SK-N-SH (cell line): Measurements from ENCODE around the gene PIGW. TPM values are rescaled to one million over a fixed set of nuclear protein-coding genes. Genes with fewer than 3 reads are reported as not detected.

ENCODE experiments used
- CTCF ChIA-PET: fragments of 300-600, 350-600 bp; formaldehyde crosslinking; extraction: SDS; loops from one replicate; lab custom pipeline; 2021; lab: Yijun Ruan, JAX
- POLR2A ChIA-PET: fragments of 350-600 bp; sonication (Branson Sonifier 250); formaldehyde crosslinking; extraction: SDS; loops from one replicate; lab custom pipeline; 2020; ENCODE audit warnings: antibody characterized with exemption, inconsistent platforms; lab: Yijun Ruan, JAX
- DNase-seq: peaks from one replicate; pipeline ENCODE4 v3.0.0; 2012
- H2AFZ ChIP-seq: fragments of 200-600 bp; sonication (generic); 2 replicates; pipeline ENCODE4 v1.8.1; 2016; ENCODE audit warnings: antibody characterized with exemption, mild to moderate bottlenecking, low read depth
- H3F3A ChIP-seq: fragments of 200-600 bp; sonication (generic); replicated peaks from 2 replicates; pipeline ENCODE3; 2016; ENCODE audit warnings: antibody characterized with exemption, mild to moderate bottlenecking; ENCODE audit not compliant: insufficient read depth
- H3K27ac ChIP-seq, 2 experiments: fragments of 200-500 bp in 1 of 2; fragments of 200-600 bp in 1 of 2; sonication (Bioruptor generic) in 1 of 2; sonication (generic), shearing (Covaris generic) in 1 of 2; 2 replicates each; pipeline versions ENCODE4 v1.5.1 to v1.6.1; 2014 to 2016; ENCODE audit warnings: low read depth in 2 of 2, inconsistent platforms in 1 of 2, low read length in 1 of 2, mild to moderate bottlenecking in 1 of 2, mixed read lengths in 1 of 2
- H3K27me3 ChIP-seq: fragments of 200-600 bp; sonication (generic), shearing (Covaris generic); 2 replicates; pipeline ENCODE4 v1.6.1; 2016; ENCODE audit warnings: mixed run types; ENCODE audit not compliant: insufficient read depth
- H3K36me3 ChIP-seq, 2 experiments: fragments of 200-500 bp in 1 of 2; fragments of 200-600 bp in 1 of 2; sonication (Bioruptor generic) in 1 of 2; sonication (generic) in 1 of 2; replicated peaks in 1 of 2; 2 replicates each; pipeline versions ENCODE3 to v1.5.1; 2014 to 2016; ENCODE audit warnings: low read length in 1 of 2, mild to moderate bottlenecking in 1 of 2; ENCODE audit not compliant: insufficient read depth in 2 of 2, control insufficient read depth in 1 of 2
- H3K4me1 ChIP-seq, 2 experiments: fragments of 200-500 bp in 1 of 2; fragments of 200-600 bp in 1 of 2; sonication (Bioruptor generic) in 1 of 2; sonication (generic), shearing (Covaris generic) in 1 of 2; 2 replicates each; pipeline versions ENCODE4 v1.5.1 to v1.6.1; 2014 to 2016; ENCODE audit warnings: low read depth in 1 of 2, low read length in 1 of 2, mixed run types in 1 of 2; ENCODE audit not compliant: insufficient read depth in 2 of 2, control insufficient read depth in 1 of 2
- H3K4me2 ChIP-seq: fragments of 200-600 bp; sonication (generic), shearing (Covaris generic); 2 replicates; pipeline ENCODE4 v1.6.1; 2017; ENCODE audit warnings: mixed run types
- H3K4me3 ChIP-seq, 2 experiments: fragments of 200-500 bp in 1 of 2; fragments of 200-600 bp in 1 of 2; sonication (Bioruptor generic) in 1 of 2; sonication (generic), shearing (Covaris generic) in 1 of 2; 2 replicates each; pipeline versions ENCODE4 v1.5.1 to v1.8.1; 2014 to 2016; ENCODE audit warnings: low read depth in 2 of 2, inconsistent platforms in 1 of 2, low read length in 1 of 2, mild to moderate bottlenecking in 1 of 2, mixed read lengths in 1 of 2, moderate library complexity in 1 of 2
- H3K79me2 ChIP-seq: fragments of 200-600 bp; sonication (generic); 2 replicates; pipeline ENCODE4 v1.8.1; 2017; ENCODE audit warnings: mild to moderate bottlenecking; ENCODE audit not compliant: insufficient read depth
- H3K9ac ChIP-seq: fragments of 200-600 bp; sonication (generic); 2 replicates; pipeline ENCODE4 v1.6.1; 2017; ENCODE audit warnings: mixed run types
- H3K9me2 ChIP-seq: fragments of 200-600 bp; sonication (generic); 2 replicates; pipeline ENCODE4 v1.6.1; 2017; ENCODE audit warnings: mixed run types
- H3K9me3 ChIP-seq: fragments of 200-600 bp; sonication (generic); 2 replicates; pipeline ENCODE4 v1.6.1; 2017; ENCODE audit warnings: mixed run types, mild to moderate bottlenecking, moderate library complexity
- H4K20me1 ChIP-seq: fragments of 200-600 bp; sonication (generic); 2 replicates; pipeline ENCODE4 v1.6.1; 2017; ENCODE audit warnings: mild to moderate bottlenecking, mixed run types; ENCODE audit not compliant: insufficient read depth
- CHD2 ChIP-seq: fragments of 150-350 bp; IDR thresholded peaks from 2 replicates; pipeline ENCODE4 v1.6.1; 2018; ENCODE audit warnings: low read length; ENCODE audit not compliant: partially characterized antibody
- GABPA ChIP-seq: IDR thresholded peaks from 2 replicates; pipeline ENCODE4 v1.4.0; 2012; ENCODE audit warnings: low read depth, mild to moderate bottlenecking
- GATA2 ChIP-seq: sonication (generic); formaldehyde crosslinking; IDR thresholded peaks from 2 replicates; pipeline ENCODE4 v1.5.0; 2020; ENCODE audit warnings: mild to moderate bottlenecking, missing genetic modification reagents
- MEF2A ChIP-seq: IDR thresholded peaks from 2 replicates; pipeline ENCODE4 v1.4.0; 2012; ENCODE audit warnings: low read depth, borderline replicate concordance
- MXI1 ChIP-seq: IDR thresholded peaks from 2 replicates; pipeline ENCODE4 v1.6.1; 2012; ENCODE audit warnings: mild to moderate bottlenecking, low read depth, low read length, improper control_type of control experiment
- NFIC ChIP-seq: IDR thresholded peaks from 2 replicates; pipeline ENCODE4 v1.4.0; 2012; ENCODE audit warnings: borderline replicate concordance
- NRF1 ChIP-seq: IDR thresholded peaks from 2 replicates; pipeline ENCODE4 v1.6.1; 2012; ENCODE audit warnings: low read depth, mild to moderate bottlenecking, low read length
- RAD21 ChIP-seq: IDR thresholded peaks from 2 replicates; pipeline ENCODE4 v1.6.1; 2012; ENCODE audit warnings: mild to moderate bottlenecking, low read length
- RFX5 ChIP-seq: IDR thresholded peaks from 2 replicates; pipeline ENCODE4 v1.6.1; 2012; ENCODE audit warnings: mild to moderate bottlenecking, improper control_type of control experiment, low read length
- SIN3A ChIP-seq: IDR thresholded peaks from 2 replicates; pipeline ENCODE4 v1.6.1; 2012; ENCODE audit warnings: low read depth, mild to moderate bottlenecking, low read length, moderate library complexity, borderline replicate concordance
- TEAD4 ChIP-seq: IDR thresholded peaks from 2 replicates; pipeline ENCODE4 v1.4.0; 2012; ENCODE audit warnings: mild to moderate bottlenecking, borderline replicate concordance; ENCODE audit not compliant: insufficient read depth
- YY1 ChIP-seq: IDR thresholded peaks from 2 replicates; pipeline ENCODE4 v1.4.0; 2012; ENCODE audit warnings: low read depth, mild to moderate bottlenecking
- WGBS: methylation state at CpG from one replicate; pipeline ENCODE4 v1.1.6; 2017; ENCODE audit warnings: low lambda C conversion rate; 5-methylcytosine and 5-hydroxymethylcytosine counted together
- polyA plus RNA-seq, 3 experiments: library from polyadenylated mRNA; depleted of rRNA; stranded (reverse); fragments of >200 nt; gene quantifications; 2 replicates each; pipeline ENCODE4 v1.2.3, GENCODE V29; 2012
- TF ChIP-seq, protein P1 (sequence below): IDR thresholded peaks from 2 replicates; pipeline ENCODE4 v1.4.0; 2012; ENCODE audit warnings: low read depth, borderline replicate concordance
- TF ChIP-seq, protein P2 (sequence below): IDR thresholded peaks from 2 replicates; pipeline ENCODE4 v1.4.0; 2012; ENCODE audit warnings: low read depth, borderline replicate concordance
- TF ChIP-seq, protein P3 (sequence below): fragments of 200-600 bp; sonication (generic); IDR thresholded peaks from 2 replicates; pipeline ENCODE4 v1.6.1; 2017; ENCODE audit warnings: antibody characterized with exemption, mild to moderate bottlenecking, moderate library complexity

Gene PIGW
- polyA plus RNA-seq, 1 of the 3 experiments (the other 2 are of a cell fraction): 10.1 TPM

DNA sequence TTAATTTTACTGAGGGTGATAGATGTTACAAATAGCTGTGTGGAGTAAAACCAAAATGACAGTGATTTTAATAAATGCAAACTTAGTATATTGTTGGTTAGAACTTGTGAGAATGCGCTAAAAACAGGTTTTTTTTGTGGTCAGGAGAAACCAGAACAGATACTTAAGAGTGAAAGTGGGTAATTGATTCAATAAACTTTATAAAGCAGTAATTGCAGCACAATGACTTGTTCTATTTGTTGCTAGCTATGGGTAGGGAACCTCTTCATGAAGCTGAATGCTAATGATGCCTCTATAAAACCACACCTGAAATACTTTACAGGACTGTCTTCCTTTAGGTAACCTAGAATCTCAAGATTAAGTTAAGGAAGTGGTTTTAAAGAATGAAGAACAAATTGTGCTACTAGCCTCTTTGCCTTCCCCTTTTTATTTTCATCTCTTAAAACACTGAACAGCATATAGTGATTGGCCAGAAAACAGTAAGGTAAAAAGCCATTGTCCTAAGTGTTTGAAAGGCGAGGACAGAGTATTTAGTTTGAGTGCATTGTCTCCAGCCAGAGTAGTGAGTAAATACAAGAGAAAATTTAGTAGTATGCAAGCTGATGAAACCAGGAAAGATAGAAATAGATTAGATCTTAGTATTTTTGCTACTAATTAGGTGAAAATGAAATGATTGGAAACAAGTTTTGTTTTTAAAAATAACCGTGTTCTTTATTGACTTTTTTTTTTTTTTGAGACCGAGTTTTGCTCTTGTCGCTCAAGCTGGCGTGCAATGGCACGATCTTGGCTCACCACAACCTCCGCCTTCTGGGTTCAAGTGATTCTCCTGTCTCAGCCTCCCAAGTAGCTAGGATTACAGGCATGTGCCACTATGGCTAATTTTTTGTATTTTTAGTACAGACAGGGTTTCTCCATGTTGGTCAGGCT lies 16.0 kb downstream of the PIGW start:
- Histone ChIP-seq H3K27ac (0 out of 4 replicates have a peak overlapping the region, but pooled peaks of 1 of the 2 experiments have one; percentile 7), H3K4me3 (no peak overlapping the region), H3K4me1 (peaks cover 4 to 9% of the 10 kb centered on the region in 2 experiments; a peak in 2 of 4 replicates), H3K9ac (no peak overlapping the region), H3K27me3 (no peaks in the 10 kb centered on the region), H2AFZ (no peak overlapping the region), H3K9me3 (no peaks in the 10 kb centered on the region), H3F3A (peaks cover 17% of the 10 kb centered on the region), H3K36me3 (peaks cover 17 to 47% of the 10 kb centered on the region in 2 experiments), H4K20me1 (peaks cover 97% of the 10 kb centered on the region), H3K4me2 (no peak overlapping the region), H3K9me2 (no peaks in the 10 kb centered on the region), H3K79me2 (peaks cover 100% of the 10 kb centered on the region)
- CTCF ChIA-PET: interaction anchor here (0.6 kb wide), 1 partner anchor 147 kb away, joined by 3 read pairs; no protein-coding TSS in a partner anchor
- POLR2A ChIA-PET: no interaction called here
- no peak for DNase-seq
- TF ChIP-seq SIN3A: no peak
- TF ChIP-seq RAD21: no peak
- TF ChIP-seq YY1: no peak
- TF ChIP-seq GABPA: no peak
- TF ChIP-seq TEAD4: no peak
- TF ChIP-seq, protein P1, sequence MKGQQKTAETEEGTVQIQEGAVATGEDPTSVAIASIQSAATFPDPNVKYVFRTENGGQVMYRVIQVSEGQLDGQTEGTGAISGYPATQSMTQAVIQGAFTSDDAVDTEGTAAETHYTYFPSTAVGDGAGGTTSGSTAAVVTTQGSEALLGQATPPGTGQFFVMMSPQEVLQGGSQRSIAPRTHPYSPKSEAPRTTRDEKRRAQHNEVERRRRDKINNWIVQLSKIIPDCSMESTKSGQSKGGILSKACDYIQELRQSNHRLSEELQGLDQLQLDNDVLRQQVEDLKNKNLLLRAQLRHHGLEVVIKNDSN: no peak
- no peak for TF ChIP-seq MEF2A
- no peak for TF ChIP-seq RFX5
- TF ChIP-seq NRF1: no peak
- TF ChIP-seq, protein P2, sequence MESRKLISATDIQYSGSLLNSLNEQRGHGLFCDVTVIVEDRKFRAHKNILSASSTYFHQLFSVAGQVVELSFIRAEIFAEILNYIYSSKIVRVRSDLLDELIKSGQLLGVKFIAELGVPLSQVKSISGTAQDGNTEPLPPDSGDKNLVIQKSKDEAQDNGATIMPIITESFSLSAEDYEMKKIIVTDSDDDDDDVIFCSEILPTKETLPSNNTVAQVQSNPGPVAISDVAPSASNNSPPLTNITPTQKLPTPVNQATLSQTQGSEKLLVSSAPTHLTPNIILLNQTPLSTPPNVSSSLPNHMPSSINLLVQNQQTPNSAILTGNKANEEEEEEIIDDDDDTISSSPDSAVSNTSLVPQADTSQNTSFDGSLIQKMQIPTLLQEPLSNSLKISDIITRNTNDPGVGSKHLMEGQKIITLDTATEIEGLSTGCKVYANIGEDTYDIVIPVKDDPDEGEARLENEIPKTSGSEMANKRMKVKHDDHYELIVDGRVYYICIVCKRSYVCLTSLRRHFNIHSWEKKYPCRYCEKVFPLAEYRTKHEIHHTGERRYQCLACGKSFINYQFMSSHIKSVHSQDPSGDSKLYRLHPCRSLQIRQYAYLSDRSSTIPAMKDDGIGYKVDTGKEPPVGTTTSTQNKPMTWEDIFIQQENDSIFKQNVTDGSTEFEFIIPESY: no peak
- no peak for TF ChIP-seq MXI1
- TF ChIP-seq, protein P3, sequence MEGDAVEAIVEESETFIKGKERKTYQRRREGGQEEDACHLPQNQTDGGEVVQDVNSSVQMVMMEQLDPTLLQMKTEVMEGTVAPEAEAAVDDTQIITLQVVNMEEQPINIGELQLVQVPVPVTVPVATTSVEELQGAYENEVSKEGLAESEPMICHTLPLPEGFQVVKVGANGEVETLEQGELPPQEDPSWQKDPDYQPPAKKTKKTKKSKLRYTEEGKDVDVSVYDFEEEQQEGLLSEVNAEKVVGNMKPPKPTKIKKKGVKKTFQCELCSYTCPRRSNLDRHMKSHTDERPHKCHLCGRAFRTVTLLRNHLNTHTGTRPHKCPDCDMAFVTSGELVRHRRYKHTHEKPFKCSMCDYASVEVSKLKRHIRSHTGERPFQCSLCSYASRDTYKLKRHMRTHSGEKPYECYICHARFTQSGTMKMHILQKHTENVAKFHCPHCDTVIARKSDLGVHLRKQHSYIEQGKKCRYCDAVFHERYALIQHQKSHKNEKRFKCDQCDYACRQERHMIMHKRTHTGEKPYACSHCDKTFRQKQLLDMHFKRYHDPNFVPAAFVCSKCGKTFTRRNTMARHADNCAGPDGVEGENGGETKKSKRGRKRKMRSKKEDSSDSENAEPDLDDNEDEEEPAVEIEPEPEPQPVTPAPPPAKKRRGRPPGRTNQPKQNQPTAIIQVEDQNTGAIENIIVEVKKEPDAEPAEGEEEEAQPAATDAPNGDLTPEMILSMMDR: no peak
- TF ChIP-seq GATA2 (CRISPR knock-in tag): no peak
- TF ChIP-seq NFIC: no peak
- TF ChIP-seq CHD2: no peak
- 96% methylated on average over 8 of the region's 8 CpGs for whole genome bisulfite sequencing
